ENCODE data around the gene BCAS3. TPM values are rescaled to one million over a fixed set of nuclear protein-coding genes. Genes with fewer than 3 reads are reported as not detected.

The BCAS3 gene
- total and polyA plus RNA-seq, 11 donors: 4.5 to 23.5 (median 17.9) TPM

GRCh38 chr17:60825351-60825750 is 147.7 kb downstream of the BCAS3 start:
- Histone ChIP-seq H3K27me3 (no peaks in the 10 kb centered on the region), H3K36me3 (no peaks in the 10 kb centered on the region), H3K4me1 (peaks cover 0 to 5% (median 0%) of the 10 kb centered on the region in 12 donors), H3K27ac (no peak overlapping the region), H3K9me3 (no peaks in the 10 kb centered on the region), H3K4me3 (no peak overlapping the region)
- ATAC-seq: no peak
- 95 to 100% (median 97%) methylated on average over 1 of the region's 1 CpG for WGBS, 4 donors
- no peak for TF ChIP-seq CTCF (IDR thresholded peaks at IDR 0.05)
- no peak for TF ChIP-seq POLR2A (IDR thresholded peaks at IDR 0.05)
- no peak for DNase-seq
- intact Hi-C loops (cut with DNase I): no loop called here

- intact Hi-C loops (cut with DNase I): no loop called here
- Histone ChIP-seq H3K27me3 (no peaks in the 10 kb centered on the region), H3K9me3 (no peaks in the 10 kb centered on the region), H3K27ac (no peak overlapping the region), H3K4me3 (no peak overlapping the region), H3K36me3 (no peaks in the 10 kb centered on the region), H3K4me1 (peaks cover 0 to 10% (median 4%) of the 10 kb centered on the region in 12 donors)
- ATAC-seq: no peak
- no peak for DNase-seq
- TF ChIP-seq CTCF (IDR thresholded peaks at IDR 0.05) (no peak), POLR2A (IDR thresholded peaks at IDR 0.05) (no peak)
Observed at GRCh38 chr17:60827943-60828342, 150.3 kb downstream of the BCAS3 start.

- Histone ChIP-seq H3K4me3 (no peak overlapping the region), H3K9me3 (no peaks in the 10 kb centered on the region), H3K4me1 (peaks cover 0 to 10% (median 4%) of the 10 kb centered on the region in 12 donors), H3K27ac (no peak overlapping the region), H3K27me3 (no peaks in the 10 kb centered on the region), H3K36me3 (no peaks in the 10 kb centered on the region)
- DNase-seq (no peak), ATAC-seq (no peak)
- 37 to 55% (median 44%) methylated on average over 2 of the region's 2 CpGs for WGBS, 4 donors
- intact Hi-C loops (cut with DNase I): no loop called here
- no peak for TF ChIP-seq POLR2A (IDR thresholded peaks at IDR 0.05)
- TF ChIP-seq CTCF (IDR thresholded peaks at IDR 0.05): no peak
Observed at GRCh38 chr17:60832151-60832585, 154.5 kb downstream of the BCAS3 start.

- no peak overlapping the region for H3K27ac ChIP-seq
- no peaks in the 10 kb centered on the region for H3K36me3 ChIP-seq
- H3K27me3 ChIP-seq: no peaks in the 10 kb centered on the region
- TF ChIP-seq POLR2A (IDR thresholded peaks at IDR 0.05) (no peak), CTCF (IDR thresholded peaks at IDR 0.05) (no peak)
- intact Hi-C loops (cut with DNase I): no loop called here
- DNase-seq: no peak
- H3K4me1 ChIP-seq: peaks cover 0 to 10% (median 4%) of the 10 kb centered on the region in 12 donors
- no peak overlapping the region for H3K4me3 ChIP-seq
- H3K9me3 ChIP-seq: no peaks in the 10 kb centered on the region
- ATAC-seq: no peak
Observed at GRCh38 chr17:60832631-60833030, 155.0 kb downstream of the BCAS3 start.

All from heart left ventricle (tissue), 16 donors.